Activated naive CD8-positive, alpha-beta T cell treated with anti-CD3 and anti-CD28 coated beads, Interleukin-2, amount 50 U/mL, for 24 hours (primary cell): ENCODE data around the gene CD2BP2.
"Not testable (repeated sequence)": the region's sequence is repeated elsewhere in the genome, so short reads cannot be mapped to it uniquely, and the experiment has no call there.

Experiments
- ATAC-seq: fragments of 150-1000 bp; cut with Tn5 transposase; one replicate; pipeline ENCODE4 v1.10.0; 2021
- DNase-seq: peaks from one replicate; pipeline ENCODE4 v3.0.0; 2021
- H3K27ac Mint-ChIP-seq: one replicate; pipeline ENCODE4 v1.8.0; 2021; ENCODE audit warnings: mild to moderate bottlenecking, mixed read lengths
- H3K27me3 Mint-ChIP-seq: one replicate; pipeline ENCODE4 v1.8.0; 2021; ENCODE audit warnings: mixed read lengths
- H3K36me3 Mint-ChIP-seq: one replicate; pipeline ENCODE4 v1.8.0; 2021; ENCODE audit warnings: low read depth, mixed read lengths
- H3K4me1 Mint-ChIP-seq: one replicate; pipeline ENCODE4 v1.8.0; 2021; ENCODE audit warnings: mixed read lengths
- H3K4me3 Mint-ChIP-seq: one replicate; pipeline ENCODE4 v1.8.0; 2021; ENCODE audit warnings: mild to moderate bottlenecking, moderate library complexity, mixed read lengths
- H3K9me3 Mint-ChIP-seq: one replicate; pipeline ENCODE4 v1.8.0; 2021; ENCODE audit warnings: mixed read lengths

Gene CD2BP2

GRCh38 chr16:30309255-30309654 lies 45.9 kb downstream of the CD2BP2 start:
- not testable (repeated sequence) for H3K9me3 Mint-ChIP-seq, H3K4me3 Mint-ChIP-seq, H3K36me3 Mint-ChIP-seq, H3K27ac Mint-ChIP-seq, ATAC-seq, DNase-seq, H3K27me3 Mint-ChIP-seq
- H3K4me1 Mint-ChIP-seq = peaks cover 22% of the 10 kb centered on the region
